DOHH2 (cell line): Measurements from ENCODE around the gene CARD6.

Experiments
- CTCF ChIP-seq: fragments of 200-600 bp; sonication (generic); IDR thresholded peaks from one replicate; pipeline ENCODE4 v1.5.1; 2014; ENCODE audit warnings: antibody characterized with exemption, mild to moderate bottlenecking, low read depth, low read length; ENCODE audit not compliant: poor library complexity, severe bottlenecking
- EZH2phosphoT487 ChIP-seq: fragments of 200-600 bp; sonication (generic); IDR thresholded peaks from 2 replicates; pipeline ENCODE4 v1.6.1; 2017; ENCODE audit warnings: borderline replicate concordance, mild to moderate bottlenecking, antibody characterized with exemption, low read length, moderate library complexity, mixed read lengths

GRCh38 chr5:40798012-40798800 is 43.0 kb upstream of the CARD6 start, which contains the start of gene PRKAA1:
- TF ChIP-seq CTCF: peak; percentile 38
- no peak for TF ChIP-seq EZH2phosphoT487
